NCI-H1930 (cell line): ENCODE data around the gene FUOM.

Experiments
- DNase-seq, 2 experiments: peaks; one replicate each; lab custom pipeline; 2025; lab: John Stamatoyannopoulos, UW

The FUOM gene

DNA sequence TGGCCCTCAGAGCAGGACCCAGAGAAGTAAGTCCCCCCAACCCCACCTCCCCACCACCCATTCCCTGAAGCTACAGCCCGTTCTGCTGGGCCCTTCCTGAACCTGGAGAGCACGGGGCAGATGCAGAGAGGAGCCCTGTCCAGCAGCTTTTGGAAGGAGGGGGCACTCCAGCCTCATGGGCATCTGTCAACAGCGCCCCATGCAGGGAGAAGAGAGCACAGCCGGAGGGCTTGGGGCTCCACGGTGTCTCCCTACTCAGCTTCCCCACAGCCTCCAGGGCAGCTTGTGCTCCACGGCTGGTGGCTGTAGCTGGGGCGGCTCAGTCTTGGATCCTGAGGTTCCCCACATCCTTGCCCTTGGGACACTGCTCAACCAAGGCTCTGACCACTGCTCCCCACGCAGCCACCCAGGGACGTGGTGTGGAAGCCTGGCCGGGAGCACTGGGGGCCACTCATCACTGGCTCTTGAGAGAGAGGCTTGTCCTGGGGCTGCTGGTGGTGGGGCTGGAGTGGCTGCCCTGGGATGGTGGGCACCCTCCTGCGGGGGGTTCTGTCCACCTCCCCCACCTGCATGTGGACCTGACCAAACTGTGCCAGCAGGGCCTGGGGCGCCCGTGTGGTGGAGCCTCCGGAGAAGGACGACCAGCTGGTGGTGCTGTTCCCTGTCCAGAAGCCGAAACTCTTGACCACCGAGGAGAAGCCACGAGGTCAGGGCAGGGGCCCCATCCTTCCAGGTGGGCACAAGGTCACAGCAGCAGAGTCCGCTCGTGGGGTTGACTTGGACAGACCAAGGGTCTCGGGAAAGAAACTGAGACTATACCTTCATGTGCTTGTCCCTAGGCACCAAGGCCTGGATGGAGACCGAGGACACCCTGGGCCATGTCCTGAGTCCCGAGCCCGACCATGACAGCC is 6.2 kb downstream of the FUOM start:
- DNase-seq: no peak

DNA sequence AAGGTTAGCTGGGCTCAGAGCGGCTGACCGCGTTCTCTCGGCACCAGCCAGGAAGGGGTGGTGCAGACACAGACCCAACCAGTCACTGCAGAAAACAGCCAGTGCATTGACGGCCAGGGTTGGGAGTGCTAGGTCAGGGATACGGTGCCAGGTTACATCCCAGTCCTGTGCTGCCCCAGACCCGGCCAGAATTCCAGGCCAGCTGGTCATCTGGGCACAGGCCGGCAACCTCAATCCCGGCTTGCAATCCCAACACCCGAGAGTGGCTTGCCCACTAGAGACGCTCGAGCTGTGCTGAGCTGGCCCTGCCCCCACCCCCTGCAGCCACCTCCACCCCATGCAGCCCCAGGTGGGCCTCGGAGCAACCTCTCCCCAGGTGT is 6.9 kb downstream of the FUOM start:
- DNase-seq: no peak

DNA sequence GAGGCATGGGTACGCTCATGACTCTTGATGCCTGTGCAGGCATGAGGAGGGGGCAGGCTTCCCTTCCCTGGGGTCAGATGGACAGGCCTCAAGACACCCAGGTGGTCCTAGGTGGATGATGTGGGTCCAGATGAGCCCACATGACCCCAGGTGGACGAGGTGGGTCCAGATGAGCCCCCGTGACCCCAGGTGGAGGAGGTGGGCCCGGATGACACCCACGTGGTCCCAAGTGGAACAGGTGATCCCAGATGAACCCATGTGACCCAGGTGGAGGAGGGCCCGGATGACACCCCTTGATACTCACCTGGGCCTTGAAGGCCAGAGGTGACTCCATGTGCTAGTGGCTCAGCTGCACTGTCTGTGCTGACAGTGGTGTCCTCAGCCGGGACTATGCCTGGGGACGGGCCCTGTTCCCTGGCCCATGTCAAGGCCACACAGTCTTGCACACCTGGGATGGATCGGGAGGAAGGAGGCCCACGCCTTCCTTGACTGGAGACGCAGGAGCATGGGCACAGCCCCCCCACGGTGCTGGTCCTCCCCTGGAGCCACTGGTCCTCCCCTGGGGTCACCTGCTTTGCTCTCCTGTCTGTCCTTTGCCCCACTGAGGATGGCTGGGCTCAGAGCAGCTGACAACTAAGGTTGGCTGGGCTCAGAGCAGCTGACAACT is 7.4 kb downstream of the FUOM start:
- no peak for DNase-seq

DNA sequence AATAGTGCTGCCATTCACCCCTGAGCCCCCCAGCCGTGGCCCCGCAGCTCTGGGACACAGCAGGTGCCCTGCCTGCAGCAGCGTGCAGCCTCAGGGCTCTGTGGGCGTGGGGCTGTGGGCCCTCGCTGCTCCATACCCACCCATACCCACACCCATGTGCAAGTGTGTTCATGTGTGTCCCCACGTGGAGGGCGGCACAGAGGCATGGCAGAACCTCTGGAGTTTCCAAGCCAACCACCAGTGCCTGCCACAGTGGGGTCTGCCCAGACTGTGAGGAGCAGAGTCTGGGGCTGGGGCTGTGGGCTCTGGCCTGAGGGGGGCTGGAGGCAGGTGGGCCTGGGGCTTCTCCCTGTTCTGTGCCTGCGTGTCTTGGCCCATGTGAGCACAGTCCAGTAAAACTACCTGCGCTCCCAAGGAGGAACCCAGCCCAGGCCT is 8.2 kb downstream of the FUOM start:
- no peak for DNase-seq

DNA sequence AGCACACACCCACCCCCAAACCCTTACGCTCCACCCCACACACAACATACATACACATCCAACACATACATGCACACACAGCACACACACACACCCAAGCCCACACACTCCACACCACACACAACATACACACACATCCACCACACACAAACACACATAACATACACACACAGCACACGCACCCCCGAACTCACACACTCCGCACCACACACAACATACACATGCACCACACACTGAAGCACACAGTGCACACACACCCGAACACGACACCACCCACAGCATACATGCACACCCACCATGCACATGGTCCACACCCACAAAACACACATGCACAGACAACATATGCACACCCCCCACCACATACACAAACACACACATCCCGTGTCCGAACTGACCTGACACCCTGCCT is 8.7 kb downstream of the FUOM start:
- DNase-seq: no peak

DNA sequence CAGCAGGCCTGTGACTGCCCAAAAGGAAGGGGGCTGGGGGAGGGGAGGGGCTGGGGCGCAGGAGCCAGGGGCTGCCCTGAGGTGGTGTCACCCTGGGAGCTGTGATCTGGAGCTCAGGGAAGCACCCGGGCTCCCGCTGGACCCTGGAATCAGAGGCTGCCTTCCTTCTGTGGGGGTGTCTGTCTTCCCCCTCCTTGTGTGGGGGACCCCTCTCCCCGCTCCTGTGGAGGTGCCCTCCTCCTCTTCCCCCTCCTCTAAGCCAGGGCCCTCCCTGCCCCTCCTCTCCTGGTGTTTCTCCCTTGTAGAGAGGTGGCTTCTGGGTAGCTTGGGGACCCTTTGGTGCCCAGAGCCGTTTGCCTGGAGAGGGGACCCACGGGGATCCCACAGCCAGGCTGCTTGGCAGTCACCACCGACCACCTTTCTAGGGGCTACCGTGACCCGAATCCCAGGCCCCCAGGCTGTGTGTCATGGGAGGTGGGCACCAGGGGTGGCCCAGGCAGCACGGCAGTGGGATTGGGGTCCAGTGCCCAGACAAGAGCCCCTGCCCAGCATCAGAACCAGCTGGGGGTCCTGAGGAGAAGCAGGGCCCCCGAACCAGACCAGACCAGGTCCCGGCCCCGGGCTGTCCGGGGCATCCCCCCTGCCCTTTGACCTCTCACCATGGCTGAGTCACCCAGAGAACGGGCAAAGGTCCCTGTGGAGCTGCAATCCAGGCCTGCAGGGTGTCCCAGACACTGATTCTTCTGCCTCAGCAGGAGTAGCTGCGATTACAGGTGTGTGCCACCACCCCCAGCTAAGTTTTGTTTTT is 9.9 kb downstream of the FUOM start:
- DNase-seq: no peak

DNA sequence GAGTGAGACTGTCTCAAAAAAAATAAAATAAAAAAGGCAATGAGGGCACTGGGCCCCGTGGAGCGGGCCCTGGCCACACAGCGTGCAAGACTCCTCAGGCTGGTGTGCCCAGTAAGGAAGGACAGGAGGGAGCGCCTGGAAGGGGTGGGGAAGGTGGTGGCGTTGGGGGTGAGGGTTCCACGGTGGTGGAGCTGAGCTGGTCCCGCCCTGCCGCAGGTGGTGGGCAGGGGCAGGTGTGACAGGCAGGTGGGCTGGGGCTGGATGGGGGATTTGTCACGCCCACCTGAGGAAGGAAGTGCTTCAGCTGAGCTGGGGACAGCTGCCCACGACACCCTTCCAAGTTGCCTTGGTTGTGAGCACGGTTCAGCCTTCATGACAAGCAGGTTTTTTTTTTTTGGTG is 11.4 kb downstream of the FUOM start:
- DNase-seq: no peak

DNA sequence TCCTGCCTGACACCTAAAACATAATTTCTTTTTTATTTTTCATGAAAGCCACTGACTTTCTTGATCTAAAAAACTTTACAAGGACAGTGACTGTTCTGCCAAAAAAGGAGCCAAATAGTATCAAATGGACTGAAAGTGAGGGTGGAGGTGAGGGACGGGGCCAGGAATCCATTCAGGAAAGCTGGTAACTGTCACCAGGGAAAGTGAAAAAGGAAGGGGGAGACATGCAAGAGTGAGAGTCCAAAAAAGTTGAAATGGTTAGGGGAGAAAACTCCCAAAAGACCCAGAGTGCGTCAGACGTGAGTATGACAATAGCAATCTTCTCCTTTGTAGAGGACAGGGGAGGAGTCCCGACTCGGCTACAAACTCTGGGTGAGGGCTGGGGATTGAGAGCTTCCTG is 13.6 kb downstream of the FUOM start:
- no peak for DNase-seq

DNA sequence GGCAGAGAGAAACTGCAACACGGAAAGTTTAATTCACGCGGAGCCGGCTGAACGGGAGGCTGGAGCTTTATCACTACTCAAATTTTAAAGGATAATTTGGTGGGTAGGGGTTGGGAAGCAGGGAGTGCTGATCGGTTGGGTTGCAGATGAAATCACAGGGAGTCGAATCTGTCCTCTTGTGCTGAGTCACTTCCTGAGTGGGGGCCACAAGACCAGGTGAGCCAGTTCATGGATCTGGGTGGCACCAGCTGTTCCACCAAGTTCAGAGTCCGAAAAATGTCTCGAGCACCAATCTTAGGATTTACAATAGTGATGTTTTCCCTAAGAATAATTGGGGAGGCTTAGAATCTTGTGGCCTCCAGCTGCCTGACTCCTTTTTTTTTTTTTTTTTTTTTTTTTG is 14.3 kb downstream of the FUOM start:
- DNase-seq: no peak

DNA sequence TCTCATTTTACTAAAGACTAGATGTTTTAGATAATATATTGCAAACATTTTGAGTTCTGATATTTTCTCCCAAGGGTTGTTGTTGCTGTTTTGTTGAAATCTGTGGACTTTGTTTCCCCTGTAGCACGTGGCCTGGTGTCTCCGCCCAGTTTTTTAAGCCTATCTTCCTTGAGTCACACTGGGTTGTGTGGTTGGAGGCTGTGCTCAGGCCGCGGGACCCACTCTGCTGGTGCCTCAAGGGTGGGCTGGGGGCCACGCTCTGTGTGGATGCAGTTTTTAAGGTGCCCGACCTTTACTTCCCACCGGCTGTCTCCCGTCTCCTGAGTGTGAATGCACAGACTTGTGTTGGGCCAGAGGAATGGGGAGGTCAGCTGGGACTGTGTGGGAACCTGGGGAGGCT is 14.9 kb downstream of the FUOM start:
- DNase-seq: no peak

DNA sequence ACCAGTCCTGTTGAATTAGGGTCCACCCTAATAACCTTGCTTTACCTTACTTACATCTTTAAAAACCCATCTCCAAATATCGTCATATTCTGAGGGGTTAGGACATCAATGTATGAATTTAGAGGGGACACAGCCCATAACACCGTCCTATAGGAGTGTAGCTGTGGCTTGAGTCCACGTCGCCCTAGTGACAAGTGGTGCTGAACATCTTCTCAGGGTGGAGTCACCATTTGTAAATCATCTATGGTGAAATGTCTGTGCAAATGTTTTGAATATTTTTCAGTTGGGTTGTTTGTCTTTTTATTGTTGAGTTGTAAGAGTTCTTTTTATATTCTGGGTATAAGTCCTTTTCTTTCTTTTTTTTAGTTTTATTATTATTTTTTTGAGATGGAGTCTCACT is 15.8 kb downstream of the FUOM start:
- DNase-seq: no peak

DNA sequence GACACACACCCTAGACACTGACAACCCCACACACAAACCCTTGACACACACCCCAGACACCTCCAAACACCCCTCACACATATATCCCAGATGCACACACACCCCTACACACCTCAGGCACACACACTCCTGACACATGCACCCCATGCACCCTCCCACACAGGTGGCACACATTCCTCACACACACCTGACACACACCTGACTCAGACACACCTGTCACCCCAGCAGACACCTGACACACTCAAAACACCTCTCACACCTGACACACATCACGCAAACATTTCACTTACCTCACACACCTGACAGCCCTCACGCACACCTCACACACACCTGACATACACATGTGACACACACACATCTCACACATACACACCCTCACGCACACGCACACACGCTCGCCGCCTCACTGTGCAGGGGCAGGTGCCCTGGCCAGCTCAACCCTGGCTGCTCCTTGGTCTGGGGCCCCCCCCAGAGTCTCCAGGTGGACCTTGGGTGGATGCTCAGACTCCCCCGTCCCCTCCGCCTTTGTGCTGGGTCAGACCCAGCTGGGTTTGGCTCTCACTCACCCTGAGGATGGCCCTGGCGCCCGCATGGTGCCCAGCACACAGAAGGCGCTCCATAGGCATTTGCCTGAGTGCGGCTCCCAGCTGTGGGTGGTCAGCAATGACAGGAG is 18.0 kb downstream of the FUOM start:
- DNase-seq: no peak

DNA sequence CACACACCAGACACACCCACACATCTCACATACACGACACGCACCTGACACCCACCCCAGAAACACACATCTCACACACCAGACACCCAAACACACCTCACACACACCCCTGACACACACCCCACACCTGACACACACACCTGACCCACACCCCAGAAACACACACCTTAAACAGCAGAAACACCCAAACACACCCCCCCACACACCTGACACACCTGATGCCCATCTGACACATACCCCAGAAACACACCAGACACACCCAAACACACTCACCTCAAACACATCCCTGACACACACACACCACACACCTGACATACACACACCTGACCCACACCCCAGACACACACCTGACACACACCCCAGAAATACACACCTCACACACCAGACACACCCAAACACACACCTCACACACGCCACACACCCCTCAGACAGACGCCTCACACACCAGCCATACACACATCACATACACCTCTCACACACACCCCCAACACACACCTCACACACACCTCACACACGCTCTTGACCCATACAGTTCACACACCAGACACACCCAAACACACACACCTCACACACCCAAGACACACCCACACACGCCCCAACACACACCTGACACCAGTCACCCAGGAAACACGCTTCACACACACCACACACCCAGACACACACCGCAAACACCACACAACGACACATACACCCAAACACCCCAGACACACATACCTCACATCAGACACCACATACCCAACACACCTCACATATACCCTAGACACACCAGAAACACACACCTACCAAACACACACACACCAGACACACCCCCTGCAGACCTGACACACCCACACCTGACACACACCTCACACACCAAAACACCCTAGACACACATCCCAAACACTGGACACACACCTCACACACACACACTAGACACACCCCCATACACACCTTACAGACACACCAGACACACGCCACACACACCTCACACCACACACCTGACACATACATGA is 19.4 kb downstream of the FUOM start:
- no peak for DNase-seq

DNA sequence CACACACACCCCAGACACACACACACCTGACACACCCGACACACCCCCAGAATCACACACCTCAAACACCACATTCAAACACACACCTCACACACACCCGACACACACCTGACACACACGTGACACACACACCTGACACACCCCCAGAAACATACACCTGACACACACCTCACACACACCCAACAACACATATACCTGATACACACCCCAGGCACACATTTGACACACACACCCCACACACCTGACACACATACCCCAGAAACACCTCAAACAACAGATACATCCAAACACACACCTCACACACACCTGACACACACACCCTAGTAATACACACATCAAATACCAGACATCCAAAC is 20.5 kb downstream of the FUOM start:
- DNase-seq: no peak

DNA sequence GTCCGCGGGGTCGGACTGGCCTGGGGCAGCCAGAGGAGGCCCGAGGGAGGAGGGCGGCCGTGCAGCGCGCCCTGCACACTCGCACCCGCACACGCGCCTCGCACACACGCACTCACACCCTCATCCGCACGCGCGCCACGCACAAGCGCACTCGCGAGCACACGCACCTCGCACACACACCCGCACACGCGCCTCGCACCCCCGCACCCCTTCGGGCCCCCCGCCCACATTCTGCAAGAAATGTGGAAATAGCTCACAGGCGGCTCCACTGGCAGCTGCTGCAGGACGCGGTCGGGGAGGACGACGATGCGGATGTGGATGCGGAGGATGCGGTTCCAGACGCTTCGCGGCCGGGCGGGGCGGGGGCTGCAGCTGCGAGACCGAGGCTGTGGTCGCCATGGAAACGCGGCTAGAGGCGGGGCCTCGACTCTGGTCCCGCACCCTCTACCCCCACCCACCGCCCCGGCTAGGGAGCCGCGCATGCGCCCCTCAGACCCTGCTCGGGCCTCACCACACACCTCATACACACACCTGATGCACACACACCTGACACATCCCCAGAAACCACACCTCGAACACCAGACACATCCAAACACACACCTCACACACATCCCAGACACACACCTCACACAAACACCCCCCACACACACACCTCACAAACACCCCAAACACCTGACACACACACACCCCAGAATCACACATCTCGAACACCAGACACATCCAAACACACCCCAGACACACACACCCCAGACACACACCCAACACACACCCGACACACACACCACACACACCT is 21.0 kb downstream of the FUOM start, which contains the start of gene CALY:
TSS of gene CALY (minus strand) at position 320 of the 793 bp plus-strand sequence. CDS start 7,907 bp downstream, outside the sequence.
- DNase-seq: peak; percentile 45 to 48

DNA sequence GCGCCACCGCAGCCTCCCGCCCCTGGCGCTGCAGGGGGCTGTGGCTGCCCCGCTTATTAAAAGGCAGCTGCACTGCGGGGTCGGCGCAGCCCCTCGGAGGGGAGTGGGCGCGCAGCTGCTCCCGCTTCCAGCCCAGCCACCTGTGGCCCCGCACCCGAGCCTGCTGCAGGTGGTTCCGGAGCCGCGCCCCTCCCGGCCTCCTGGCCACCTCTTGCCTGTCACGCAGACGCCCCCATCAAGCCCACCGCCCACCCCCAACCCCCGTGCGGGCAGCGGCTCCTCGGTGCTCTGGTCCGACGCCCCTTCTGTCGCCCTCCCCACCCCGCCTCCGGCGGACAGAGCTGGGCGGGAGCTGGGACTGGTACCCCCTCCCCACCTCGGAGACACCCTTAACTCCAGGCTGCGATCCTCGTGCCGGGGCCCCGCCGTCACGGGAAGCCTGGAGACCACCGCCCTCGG is 21.7 kb downstream of the FUOM start:
- DNase-seq: no peak

DNA sequence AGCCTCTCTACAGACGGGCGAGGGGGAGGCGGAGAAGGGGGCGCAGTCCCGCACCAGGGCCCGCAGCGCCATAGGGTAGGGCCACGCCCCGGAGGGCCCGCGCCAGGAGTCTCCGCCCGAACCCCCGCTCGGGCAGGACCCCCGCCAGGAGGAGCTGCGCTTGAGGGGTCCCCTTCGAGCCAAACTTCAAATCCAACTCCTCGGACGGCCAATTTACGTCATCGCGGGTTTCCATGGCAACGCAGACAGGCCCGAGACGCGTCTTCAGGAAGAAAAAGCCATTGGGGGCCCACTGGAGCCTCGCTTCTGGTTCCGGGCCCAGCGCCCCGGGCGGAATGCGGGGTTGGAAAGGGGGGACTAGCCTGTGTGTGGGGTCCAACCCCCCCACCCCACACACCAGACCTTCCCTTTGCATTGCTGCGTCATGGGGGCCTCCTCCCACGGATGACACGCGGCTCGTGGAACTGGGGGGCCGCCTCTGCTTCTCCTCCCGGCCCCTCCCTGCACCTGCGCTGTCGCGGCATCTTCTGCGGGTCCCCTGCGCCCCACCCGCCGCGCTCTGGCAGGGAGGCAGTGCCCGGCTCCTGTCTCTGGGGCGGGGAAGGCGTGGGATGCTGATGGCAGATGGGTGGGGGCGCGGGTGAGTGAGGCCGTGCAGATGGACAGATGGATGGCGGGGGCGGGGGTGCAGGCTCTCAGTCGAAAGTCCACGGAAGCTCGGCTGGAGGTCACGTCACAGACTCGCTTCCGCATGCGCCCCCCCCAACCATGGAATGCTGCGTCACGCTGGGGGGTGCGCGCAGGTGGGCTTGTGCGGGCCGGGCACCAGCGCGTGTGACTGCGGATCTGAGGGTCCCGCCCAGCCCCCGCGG is 22.3 kb downstream of the FUOM start:
- DNase-seq: no peak

DNA sequence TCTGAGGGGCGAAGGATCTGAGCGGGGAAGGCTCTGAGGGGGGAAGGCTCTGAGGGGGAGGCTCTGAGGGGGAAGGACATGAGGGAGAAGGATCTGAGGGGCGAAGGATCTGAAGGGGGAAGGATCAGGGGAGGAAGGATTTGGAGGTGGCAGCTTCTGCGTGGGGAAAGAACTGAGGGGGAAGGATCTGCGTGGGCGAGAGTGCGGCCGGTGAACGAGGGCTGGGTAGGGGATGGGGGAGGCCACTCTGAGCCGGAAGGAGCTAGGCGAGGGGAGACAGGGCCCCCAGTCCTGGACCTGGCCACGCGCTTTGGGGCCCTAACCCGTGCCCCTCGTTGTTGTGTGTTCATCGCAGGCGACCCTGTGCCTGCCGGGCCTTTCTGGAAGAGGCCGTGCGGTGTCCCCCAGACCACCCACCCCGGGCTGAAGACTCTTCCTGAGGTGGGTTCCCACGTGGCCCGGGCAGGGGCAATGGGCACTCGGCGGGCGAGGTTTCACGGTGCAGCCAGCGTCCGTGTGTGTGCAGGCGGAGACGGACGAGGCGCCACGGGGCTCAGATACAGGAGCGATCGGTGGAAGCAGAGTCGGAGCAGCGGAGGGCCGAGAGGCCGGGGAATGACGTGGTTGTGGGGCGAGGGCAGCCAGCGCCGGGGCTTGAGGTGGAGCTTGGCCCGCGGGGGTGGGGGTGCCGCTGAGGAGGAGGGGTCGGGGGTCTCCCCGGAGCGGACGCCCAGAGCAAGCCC is 23.1 kb downstream of the FUOM start:
- no peak for DNase-seq
